ENCODE results near the gene FARP1.

FARP1 gene

DNA sequence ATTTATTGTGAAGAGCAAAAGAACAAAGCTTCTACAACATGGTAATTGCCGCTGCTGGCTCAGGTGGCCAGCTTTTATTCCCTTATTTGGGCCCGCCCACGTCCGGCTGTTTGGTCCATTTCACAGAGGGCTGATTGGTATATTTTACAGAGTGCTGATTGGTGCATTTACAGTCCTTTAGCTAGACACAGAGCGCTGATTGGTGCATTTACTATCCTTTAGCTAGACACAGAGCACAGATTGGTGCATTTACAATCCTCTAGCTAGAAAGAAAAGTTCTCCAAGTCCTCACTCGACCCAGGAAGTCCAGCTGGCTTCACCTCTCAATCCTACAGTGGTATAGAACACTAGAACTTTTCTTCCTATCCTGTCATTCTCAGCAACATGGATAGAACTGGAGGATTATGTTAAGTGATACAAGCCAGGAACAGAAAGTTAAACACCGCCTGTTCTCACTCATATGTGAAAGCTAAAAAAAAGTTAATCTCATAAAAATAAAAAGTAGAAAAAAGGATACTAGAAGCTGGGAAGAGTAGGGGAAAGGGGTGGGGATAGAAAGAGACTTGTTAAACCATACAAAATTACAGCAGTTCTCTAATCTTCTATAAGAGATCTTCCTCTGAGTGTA is 33.6 kb upstream of the FARP1 start:
- in situ Hi-C loops (cut with MboI; ENCODE audit: low sequenced_read_pairs, unreplicated experiment) = no loop called here
- DNase-seq (ENCODE audit: low spot score) = no peak
- TF ChIP-seq, protein P1, sequence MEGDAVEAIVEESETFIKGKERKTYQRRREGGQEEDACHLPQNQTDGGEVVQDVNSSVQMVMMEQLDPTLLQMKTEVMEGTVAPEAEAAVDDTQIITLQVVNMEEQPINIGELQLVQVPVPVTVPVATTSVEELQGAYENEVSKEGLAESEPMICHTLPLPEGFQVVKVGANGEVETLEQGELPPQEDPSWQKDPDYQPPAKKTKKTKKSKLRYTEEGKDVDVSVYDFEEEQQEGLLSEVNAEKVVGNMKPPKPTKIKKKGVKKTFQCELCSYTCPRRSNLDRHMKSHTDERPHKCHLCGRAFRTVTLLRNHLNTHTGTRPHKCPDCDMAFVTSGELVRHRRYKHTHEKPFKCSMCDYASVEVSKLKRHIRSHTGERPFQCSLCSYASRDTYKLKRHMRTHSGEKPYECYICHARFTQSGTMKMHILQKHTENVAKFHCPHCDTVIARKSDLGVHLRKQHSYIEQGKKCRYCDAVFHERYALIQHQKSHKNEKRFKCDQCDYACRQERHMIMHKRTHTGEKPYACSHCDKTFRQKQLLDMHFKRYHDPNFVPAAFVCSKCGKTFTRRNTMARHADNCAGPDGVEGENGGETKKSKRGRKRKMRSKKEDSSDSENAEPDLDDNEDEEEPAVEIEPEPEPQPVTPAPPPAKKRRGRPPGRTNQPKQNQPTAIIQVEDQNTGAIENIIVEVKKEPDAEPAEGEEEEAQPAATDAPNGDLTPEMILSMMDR (IDR thresholded peaks at IDR 0.05; ENCODE audit: borderline replicate concordance, control extremely low read depth, extremely low read depth, insufficient read depth, missing control alignments) = no peak

DNA sequence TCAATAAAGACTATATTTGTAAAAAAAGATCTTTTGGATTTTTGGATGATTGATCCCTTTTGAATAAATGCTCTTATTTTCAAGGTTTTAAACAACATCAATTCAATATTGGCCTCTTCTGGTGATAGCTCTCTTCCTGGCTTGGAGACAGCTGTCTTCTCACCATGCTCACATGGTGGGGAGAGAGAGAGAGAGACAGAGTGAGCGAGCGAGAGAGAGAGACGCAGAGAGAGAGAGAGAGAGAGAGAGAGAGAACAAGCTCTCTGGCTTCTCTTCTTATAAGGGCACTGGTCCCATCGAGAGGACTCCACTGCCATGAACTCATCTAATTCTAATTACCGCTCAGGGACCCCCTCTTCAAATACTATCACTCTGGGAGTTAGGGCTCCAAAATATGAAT is 32.1 kb upstream of the FARP1 start:
- in situ Hi-C loops (cut with MboI; ENCODE audit: low sequenced_read_pairs, unreplicated experiment) = no loop called here
- TF ChIP-seq, protein P1 (IDR thresholded peaks at IDR 0.05; ENCODE audit: borderline replicate concordance, control extremely low read depth, extremely low read depth, insufficient read depth, missing control alignments) = no peak
- no peak for DNase-seq (ENCODE audit: low spot score)

DNA sequence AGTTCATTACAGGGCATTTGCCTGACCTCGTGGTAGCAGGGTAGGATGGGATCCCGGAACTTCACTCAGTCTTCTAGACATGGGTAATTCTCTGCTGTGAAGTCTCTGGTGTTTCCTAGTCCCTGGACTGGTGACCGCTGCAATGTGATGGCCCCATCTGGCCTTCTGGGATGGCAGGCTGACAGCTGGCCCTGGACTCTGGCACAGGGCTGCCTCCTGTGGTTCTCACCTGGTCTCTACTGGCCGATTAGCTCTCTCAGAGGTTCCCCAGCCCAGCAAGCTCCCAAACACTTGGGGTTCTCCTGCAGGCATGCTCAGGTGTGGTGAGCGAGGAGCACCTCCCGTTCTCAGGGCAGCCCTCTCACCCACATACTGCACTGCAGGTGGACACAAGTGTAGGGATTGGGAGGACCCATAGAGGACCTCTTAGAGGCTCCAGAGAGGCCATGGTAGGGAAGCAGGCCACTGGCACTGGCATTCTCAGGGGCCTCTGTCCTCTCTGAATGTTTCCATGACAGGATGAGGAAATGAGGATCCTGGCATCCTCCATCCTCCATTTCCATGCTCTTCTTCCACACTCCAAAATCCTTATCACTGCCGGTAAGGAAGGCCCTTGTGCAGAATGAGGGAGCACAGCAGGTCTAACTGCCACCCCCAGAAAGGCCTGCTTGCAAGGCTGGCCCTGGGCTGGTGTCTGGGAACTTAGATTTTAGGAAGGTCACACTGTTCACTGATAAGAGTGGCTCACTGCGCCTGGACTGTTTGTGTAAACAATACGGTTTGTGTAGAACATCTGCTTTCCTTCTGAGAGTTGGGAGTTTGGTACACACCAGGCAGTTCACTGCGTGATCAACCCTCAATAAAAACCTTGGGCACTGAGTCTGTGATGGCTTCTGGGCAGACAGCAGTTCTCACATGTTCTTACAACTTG is 31.5 kb upstream of the FARP1 start:
- no peak for DNase-seq (ENCODE audit: low spot score)
- TF ChIP-seq, protein P1 (IDR thresholded peaks at IDR 0.05; ENCODE audit: borderline replicate concordance, control extremely low read depth, extremely low read depth, insufficient read depth, missing control alignments) = no peak
- in situ Hi-C loops (cut with MboI; ENCODE audit: low sequenced_read_pairs, unreplicated experiment) = no loop called here

DNA sequence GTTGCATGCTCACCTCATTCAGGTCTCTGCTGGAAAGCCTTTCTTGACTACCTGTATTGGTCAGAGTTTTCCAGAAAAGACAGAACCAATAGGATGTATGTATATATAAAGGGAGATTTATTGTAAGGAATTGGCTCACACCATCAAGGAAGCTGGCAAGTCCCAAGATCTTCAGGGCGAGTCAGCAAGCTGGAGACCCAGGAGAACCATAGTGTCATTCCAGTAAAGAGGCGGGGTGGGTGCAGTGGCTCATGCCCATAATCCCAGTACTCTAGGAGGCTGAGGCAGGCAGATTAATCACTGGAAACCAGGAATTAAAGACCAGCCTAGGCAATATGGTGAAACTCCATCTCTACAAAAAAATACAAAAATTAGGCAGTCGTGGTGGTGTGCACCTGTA is 30.4 kb upstream of the FARP1 start:
- TF ChIP-seq, protein P1 (IDR thresholded peaks at IDR 0.05; ENCODE audit: borderline replicate concordance, control extremely low read depth, extremely low read depth, insufficient read depth, missing control alignments) = no peak
- in situ Hi-C loops (cut with MboI; ENCODE audit: low sequenced_read_pairs, unreplicated experiment) = no loop called here
- DNase-seq (ENCODE audit: low spot score) = no peak

DNA sequence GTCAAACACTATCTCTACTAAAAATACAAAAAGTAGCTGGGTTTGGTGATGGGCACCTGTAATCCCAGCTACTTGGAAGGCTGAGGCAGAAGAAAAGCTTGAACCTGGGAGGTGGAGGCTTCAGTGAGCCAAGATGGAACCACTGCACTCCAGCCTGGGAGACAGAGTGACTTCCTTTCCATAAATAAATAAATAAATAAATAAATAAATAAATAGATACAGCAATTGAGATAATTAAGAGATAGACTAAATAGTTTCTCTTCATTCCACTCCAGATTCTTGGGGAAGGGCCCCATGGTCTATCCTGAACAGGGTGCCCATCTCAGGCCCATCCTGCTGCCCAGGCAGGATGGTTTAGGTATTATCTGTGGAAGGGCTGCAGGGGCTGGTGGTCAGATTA is 24.0 kb upstream of the FARP1 start:
- in situ Hi-C loops (cut with MboI; ENCODE audit: low sequenced_read_pairs, unreplicated experiment) = no loop called here
- DNase-seq (ENCODE audit: low spot score) = no peak
- TF ChIP-seq, protein P1 (IDR thresholded peaks at IDR 0.05; ENCODE audit: borderline replicate concordance, control extremely low read depth, extremely low read depth, insufficient read depth, missing control alignments) = no peak

DNA sequence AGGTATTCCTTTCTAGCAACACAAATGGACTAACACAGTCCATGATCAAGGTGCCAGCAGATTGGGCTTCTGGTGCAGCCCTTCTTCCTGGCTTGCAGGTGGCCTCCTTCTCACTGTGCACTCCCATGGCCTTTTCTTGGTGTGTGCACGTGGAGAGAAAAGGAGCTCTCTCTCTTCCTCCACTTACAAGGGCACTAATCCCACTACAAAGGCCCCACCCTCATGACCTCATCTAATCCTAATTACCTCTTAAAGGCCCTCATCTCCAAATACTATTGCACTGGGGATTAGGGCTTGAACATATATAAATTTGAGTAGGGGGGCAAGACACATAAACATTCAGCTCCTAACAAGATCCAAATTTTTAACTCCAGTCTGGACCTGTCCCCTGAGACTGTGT is 19.7 kb upstream of the FARP1 start:
- no peak for DNase-seq (ENCODE audit: low spot score)
- in situ Hi-C loops (cut with MboI; ENCODE audit: low sequenced_read_pairs, unreplicated experiment) = no loop called here
- TF ChIP-seq, protein P1 (IDR thresholded peaks at IDR 0.05; ENCODE audit: borderline replicate concordance, control extremely low read depth, extremely low read depth, insufficient read depth, missing control alignments) = no peak
